Stomach (tissue), 9 donors: ENCODE data around the gene PFKFB2. TPM values are rescaled to one million over a fixed set of nuclear protein-coding genes. Genes with fewer than 3 reads are reported as not detected.

Source experiments
- DNase-seq, 2 donors: peaks; one replicate each; pipeline versions ENCODE4 v3.0.0 to v3.0.0-alpha.2; 2013 to 2019
- H3K27ac ChIP-seq, 5 donors: fragments of 200-600 bp in 4 of 5; sonication (generic) in 4 of 5; one replicate each; pipeline ENCODE4 v1.5.1; 2013 to 2019; ENCODE audit warnings: mild to moderate bottlenecking in 1 of 5, moderate library complexity in 1 of 5
- H3K27me3 ChIP-seq, 3 donors: fragments of 200-600 bp; sonication (generic); one replicate each; pipeline ENCODE4 v1.5.1; 2017 to 2019; ENCODE audit warnings: mixed run types in 1 of 3
- H3K36me3 ChIP-seq, 4 donors: fragments of 200-600 bp; sonication (generic); 1 replicate in 3 of 4; 2 replicates in 1 of 4; pipeline ENCODE4 v1.5.1; 2016 to 2019
- H3K4me1 ChIP-seq, 4 donors: fragments of 200-600 bp; sonication (generic); one replicate each; pipeline ENCODE4 v1.5.1; 2016 to 2019
- H3K4me3 ChIP-seq, 4 donors: fragments of 200-600 bp; sonication (generic) in 3 of 4; one replicate each; pipeline ENCODE4 v1.5.1; 2016 to 2019; ENCODE audit warnings: mild to moderate bottlenecking in 1 of 4
- H3K9me3 ChIP-seq, 4 donors: fragments of 200-600 bp; sonication (generic); one replicate each; pipeline ENCODE4 v1.5.1; 2016 to 2019
- EP300 ChIP-seq: sonication (generic); formaldehyde crosslinking; IDR thresholded peaks from one replicate; pipeline ENCODE4 v1.6.1; 2017; ENCODE audit warnings: antibody characterized with exemption
- POLR2A ChIP-seq, 4 donors: fragments of 450-650 bp; IDR thresholded peaks; one replicate each; pipeline ENCODE4 v1.6.1; 2016; ENCODE audit warnings: antibody characterized with exemption in 4 of 4, control low read depth in 2 of 4, mild to moderate bottlenecking in 1 of 4, moderate library complexity in 1 of 4
- POLR2AphosphoS5 ChIP-seq, 3 donors: sonication (generic); formaldehyde crosslinking; IDR thresholded peaks; one replicate each; pipeline ENCODE4 v1.6.1; 2016; ENCODE audit warnings: antibody characterized with exemption in 3 of 3
- WGBS, 5 donors: extraction: QIAGEN DNeasy Blood & Tissue Kit in 3 of 5; methylation state at CpG; one replicate each; pipeline versions ENCODE4 v1.1.5 to v1.1.7; 2013 to 2018; 5-methylcytosine and 5-hydroxymethylcytosine counted together
- intact Hi-C: fragments of 100-400 bp; cut with DNase I; formaldehyde crosslinking; loops from one replicate; pipeline ENCODE4 v1.15.1; 2023; ENCODE audit warnings: low total_unique reads
- polyA plus RNA-seq, 3 donors: library from polyadenylated mRNA; stranded (reverse); fragments of 200-250 nt; gene quantifications; one replicate each; pipeline ENCODE4 v1.2.3, GENCODE V29; 2013
- total RNA-seq, 5 donors: library from RNA; depleted of rRNA; stranded (reverse); fragments of >200 nt; gene quantifications; one replicate each; pipeline versions ENCODE4 v1.1.0 to v1.2.3, GENCODE V29; 2014 to 2016
- TF ChIP-seq, protein P1 (sequence below), 7 experiments: fragments of 450-650 bp in 4 of 7; fragments of 200-600 bp in 3 of 7; sonication (generic) in 3 of 7; IDR thresholded peaks; one replicate each; pipeline ENCODE4 v1.5.1; 2016 to 2019; ENCODE audit warnings: antibody characterized with exemption in 7 of 7, control low read depth in 2 of 7, mild to moderate bottlenecking in 1 of 7
- donor health status: healthy with polysubstance abuse.
- donor health status: Bipolar disorder and iron deficiency.
- donor health status: healthy.

The PFKFB2 gene
- total and polyA plus RNA-seq, 8 donors: 2.3 to 97.3 (median 15.4) TPM

DNA sequence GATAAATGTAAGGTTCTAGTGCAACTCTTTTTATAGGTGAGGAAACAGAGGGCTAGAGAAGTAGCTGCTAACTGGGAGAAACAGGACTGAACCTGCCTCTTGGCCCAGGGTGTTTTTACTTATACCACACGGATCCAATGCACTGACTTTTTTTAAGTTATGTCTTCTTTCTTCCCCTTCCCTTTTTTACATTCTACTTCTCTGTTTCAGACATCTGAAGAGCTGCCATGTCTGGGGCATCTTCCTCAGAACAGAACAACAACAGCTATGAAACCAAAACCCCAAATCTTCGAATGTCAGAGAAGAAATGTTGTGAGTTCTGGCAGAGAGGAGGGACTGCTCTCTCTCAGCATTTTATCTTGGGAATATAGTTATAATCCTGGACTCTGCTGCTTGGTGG, 1.4 kb downstream of the PFKFB2 start:
- H3K4me3 ChIP-seq: peak overlapping the region in 2 of 4 donors; percentile 58 to 61
- H3K9me3 ChIP-seq: no peaks in the 10 kb centered on the region
- H3K27ac ChIP-seq: peak overlapping the region in 4 of 5 donors; percentile 91 to 97 (median 96)
- intact Hi-C loops: no loop called here
- WGBS, 5 donors: 39 to 50% (median 44%) methylated on average over 2 of the region's 2 CpGs
- TF ChIP-seq EP300 (no peak), POLR2AphosphoS5 (IDR thresholded peaks at IDR 0.05) (no peak), POLR2A (IDR thresholded peaks at IDR 0.05) (no peak)
- TF ChIP-seq, protein P1, sequence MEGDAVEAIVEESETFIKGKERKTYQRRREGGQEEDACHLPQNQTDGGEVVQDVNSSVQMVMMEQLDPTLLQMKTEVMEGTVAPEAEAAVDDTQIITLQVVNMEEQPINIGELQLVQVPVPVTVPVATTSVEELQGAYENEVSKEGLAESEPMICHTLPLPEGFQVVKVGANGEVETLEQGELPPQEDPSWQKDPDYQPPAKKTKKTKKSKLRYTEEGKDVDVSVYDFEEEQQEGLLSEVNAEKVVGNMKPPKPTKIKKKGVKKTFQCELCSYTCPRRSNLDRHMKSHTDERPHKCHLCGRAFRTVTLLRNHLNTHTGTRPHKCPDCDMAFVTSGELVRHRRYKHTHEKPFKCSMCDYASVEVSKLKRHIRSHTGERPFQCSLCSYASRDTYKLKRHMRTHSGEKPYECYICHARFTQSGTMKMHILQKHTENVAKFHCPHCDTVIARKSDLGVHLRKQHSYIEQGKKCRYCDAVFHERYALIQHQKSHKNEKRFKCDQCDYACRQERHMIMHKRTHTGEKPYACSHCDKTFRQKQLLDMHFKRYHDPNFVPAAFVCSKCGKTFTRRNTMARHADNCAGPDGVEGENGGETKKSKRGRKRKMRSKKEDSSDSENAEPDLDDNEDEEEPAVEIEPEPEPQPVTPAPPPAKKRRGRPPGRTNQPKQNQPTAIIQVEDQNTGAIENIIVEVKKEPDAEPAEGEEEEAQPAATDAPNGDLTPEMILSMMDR (IDR thresholded peaks at IDR 0.05): no peak
- peaks cover 0 to 5% (median 3%) of the 10 kb centered on the region in 4 donors for H3K36me3 ChIP-seq
- no peak for DNase-seq
- peaks cover 22 to 58% (median 34%) of the 10 kb centered on the region in 4 donors for H3K4me1 ChIP-seq
- H3K27me3 ChIP-seq: no peaks in the 10 kb centered on the region

DNA sequence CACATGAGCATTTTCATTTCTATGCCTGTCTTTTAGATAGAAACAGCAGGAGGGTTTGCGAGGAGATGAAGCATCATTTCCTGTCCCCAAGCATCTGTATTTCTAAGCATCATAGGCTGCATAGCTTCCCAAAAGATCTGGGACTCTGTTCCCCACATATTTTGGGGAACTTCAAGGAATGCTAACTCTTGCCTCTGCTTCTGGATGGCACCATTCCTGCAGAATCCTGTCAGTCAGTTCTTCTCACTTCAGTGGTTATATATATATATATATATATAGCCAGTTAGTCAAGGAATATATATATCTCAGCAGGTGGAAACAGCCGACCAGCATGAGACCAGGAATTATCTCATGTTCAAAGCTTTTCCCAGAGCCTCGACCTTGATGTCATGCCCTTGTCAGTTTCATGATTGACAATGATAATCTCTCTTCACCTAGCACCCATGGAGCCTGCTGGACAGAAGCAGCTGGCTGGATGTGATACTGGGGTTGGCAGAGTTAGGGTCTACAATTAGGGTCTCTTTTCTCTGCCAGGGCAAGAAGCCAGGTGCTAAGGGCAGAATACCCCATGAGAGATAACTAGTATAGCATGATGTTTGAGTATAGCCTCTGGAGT, 2.4 kb downstream of the PFKFB2 start:
- TF ChIP-seq POLR2AphosphoS5 (IDR thresholded peaks at IDR 0.05) (no peak), POLR2A (IDR thresholded peaks at IDR 0.05) (no peak), EP300 (no peak)
- TF ChIP-seq, protein P1 (IDR thresholded peaks at IDR 0.05): no peak
- Histone ChIP-seq H3K4me3 (no peak overlapping the region), H3K27me3 (no peaks in the 10 kb centered on the region), H3K27ac (peak overlapping the region in 4 of 5 donors; percentile 68 to 97 (median 94)), H3K4me1 (peaks cover 24 to 59% (median 36%) of the 10 kb centered on the region in 4 donors), H3K9me3 (no peaks in the 10 kb centered on the region), H3K36me3 (peaks cover 0 to 14% (median 11%) of the 10 kb centered on the region in 4 donors)
- DNase-seq: no peak
- intact Hi-C loops: no loop called here
- WGBS, 5 donors: 60 to 66% (median 63%) methylated on average over 3 of the region's 3 CpGs

DNA sequence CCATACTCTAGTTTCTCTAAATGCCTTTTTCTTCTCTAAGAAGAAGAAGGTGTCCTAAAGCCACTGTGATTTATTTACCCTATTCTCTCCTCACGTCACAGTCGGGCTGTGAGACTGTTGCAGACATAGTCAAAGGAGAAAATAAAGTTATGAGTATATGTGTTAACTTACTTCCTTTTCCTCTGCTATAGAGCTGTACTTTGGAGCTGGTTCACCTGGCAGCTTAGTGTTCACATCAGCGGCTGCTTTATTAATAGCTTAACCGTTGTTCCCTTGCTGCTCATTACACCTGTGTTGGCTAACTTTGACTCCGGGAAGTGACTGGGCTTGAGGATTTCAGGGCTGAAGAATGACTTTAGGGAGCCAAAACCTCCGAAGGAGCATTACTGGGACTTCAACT, 3.6 kb downstream of the PFKFB2 start:
- TF ChIP-seq POLR2A (IDR thresholded peaks at IDR 0.05): no peak
- peak in 1 of 3 donors; percentile 12 for TF ChIP-seq POLR2AphosphoS5 (IDR thresholded peaks at IDR 0.05)
- WGBS, 5 donors: 57 to 75% (median 62%) methylated on average over 5 to 6 of the region's 6 CpGs
- Histone ChIP-seq H3K36me3 (peaks cover 0 to 23% (median 19%) of the 10 kb centered on the region in 4 donors), H3K4me1 (peaks cover 19 to 52% (median 30%) of the 10 kb centered on the region in 4 donors), H3K27ac (peak overlapping the region; percentile 59 to 80 (median 64)), H3K27me3 (no peaks in the 10 kb centered on the region), H3K9me3 (no peaks in the 10 kb centered on the region), H3K4me3 (no peak overlapping the region)
- intact Hi-C loops: no loop called here
- peak; percentile 62 to 70 for DNase-seq

DNA sequence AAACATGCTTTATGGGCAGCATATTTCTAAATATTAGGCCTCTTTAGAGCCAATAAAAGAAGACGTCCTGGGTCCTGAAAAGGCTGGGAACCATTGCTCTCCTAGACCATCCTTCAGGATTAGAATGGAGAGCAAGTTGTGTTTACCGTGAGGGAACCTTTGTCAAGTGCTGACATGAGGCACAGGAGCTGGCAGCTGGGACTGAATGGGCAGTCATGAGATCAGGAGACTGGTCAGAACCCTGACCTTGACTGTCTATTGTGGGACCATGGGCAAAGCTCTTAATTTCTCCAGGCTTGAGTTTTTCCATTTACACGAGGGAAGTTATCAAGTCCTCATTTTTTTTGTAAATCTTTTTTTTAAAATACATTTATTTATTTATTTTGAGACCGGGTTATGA, 5.2 kb downstream of the PFKFB2 start:
- DNase-seq: no peak
- peaks cover 6 to 38% (median 34%) of the 10 kb centered on the region in 4 donors for H3K36me3 ChIP-seq
- no peaks in the 10 kb centered on the region for H3K27me3 ChIP-seq
- intact Hi-C loops: no loop called here
- H3K4me1 ChIP-seq: peaks cover 11 to 41% (median 21%) of the 10 kb centered on the region in 4 donors
- H3K9me3 ChIP-seq: no peaks in the 10 kb centered on the region
- TF ChIP-seq POLR2AphosphoS5 (IDR thresholded peaks at IDR 0.05): no peak
- TF ChIP-seq, protein P1 (IDR thresholded peaks at IDR 0.05): no peak
- no peak for TF ChIP-seq EP300
- TF ChIP-seq POLR2A (IDR thresholded peaks at IDR 0.05): no peak
- H3K27ac ChIP-seq: peak overlapping the region in 3 of 5 donors; percentile 52 to 77 (median 56)
- 82 to 90% (median 87%) methylated on average over 4 of the region's 4 CpGs for WGBS, 5 donors
- no peak overlapping the region for H3K4me3 ChIP-seq
